ENCODE measurements around the gene SEC22A.

DNA sequence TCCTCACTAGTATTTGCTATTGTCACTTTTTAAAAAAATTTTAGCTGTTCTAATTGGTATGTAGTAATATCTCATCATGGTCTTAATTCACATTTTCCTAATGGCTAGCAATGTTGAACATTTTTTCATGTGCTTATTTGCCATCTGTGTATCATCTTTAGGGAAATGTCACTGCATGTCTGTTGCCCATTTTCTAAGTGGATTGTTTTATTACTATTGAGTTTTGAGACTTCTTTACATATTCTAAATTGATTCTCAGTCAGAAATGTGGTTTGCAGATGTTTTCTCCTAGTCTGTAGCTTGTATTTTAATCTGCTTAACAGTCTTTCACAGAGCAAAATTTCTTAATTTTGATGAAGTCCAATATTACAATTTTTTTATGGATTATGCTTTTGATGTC lies 33.6 kb upstream of the SEC22A start:
- TF ChIP-seq POLR2AphosphoS5 (IDR thresholded peaks at IDR 0.05; ENCODE audit: low read depth, low read length) (no peak), FOXP2 (optimal IDR thresholded peaks at IDR 0.05; ENCODE audit: borderline replicate concordance, extremely low read depth, extremely low read length, insufficient read depth) (no peak)

All from PFSK-1 (cell line).